ENCODE measurements around the gene SNRNP35.

Gene SNRNP35

GRCh38 chr12:123494124-123494851, 36.3 kb downstream of the SNRNP35 start:
- DNase-seq (ENCODE audit: low read depth), result no peak
- H3K4me3 ChIP-seq (ENCODE audit: low read depth, low read length), result no peak overlapping the region
- no peak for TF ChIP-seq CTCF (IDR thresholded peaks at IDR 0.05; ENCODE audit: control insufficient read depth, extremely low read depth, insufficient read depth)

- no peak for DNase-seq (ENCODE audit: low read depth)
- no peak overlapping the region for H3K4me3 ChIP-seq (ENCODE audit: low read depth, low read length)
- TF ChIP-seq CTCF (IDR thresholded peaks at IDR 0.05; ENCODE audit: control insufficient read depth, extremely low read depth, insufficient read depth), result no peak
Measured at GRCh38 chr12:123497065-123497464, 39.1 kb downstream of the SNRNP35 start.

- TF ChIP-seq CTCF (IDR thresholded peaks at IDR 0.05; ENCODE audit: control insufficient read depth, extremely low read depth, insufficient read depth), result no peak
- H3K4me3 ChIP-seq (ENCODE audit: low read depth, low read length), result no peak overlapping the region
- no peak for DNase-seq (ENCODE audit: low read depth)
Measured at GRCh38 chr12:123498126-123498825, 40.3 kb downstream of the SNRNP35 start.

GRCh38 chr12:123499332-123499731, 41.4 kb downstream of the SNRNP35 start:
- TF ChIP-seq CTCF (IDR thresholded peaks at IDR 0.05; ENCODE audit: control insufficient read depth, extremely low read depth, insufficient read depth), result no peak
- no peak for DNase-seq (ENCODE audit: low read depth)
- H3K4me3 ChIP-seq (ENCODE audit: low read depth, low read length), result no peak overlapping the region

GRCh38 chr12:123502163-123502704, 44.3 kb downstream of the SNRNP35 start:
- DNase-seq (ENCODE audit: low read depth), result no peak
- TF ChIP-seq CTCF (IDR thresholded peaks at IDR 0.05; ENCODE audit: control insufficient read depth, extremely low read depth, insufficient read depth), result no peak
- no peak overlapping the region for H3K4me3 ChIP-seq (ENCODE audit: low read depth, low read length)

- no peak for TF ChIP-seq CTCF (IDR thresholded peaks at IDR 0.05; ENCODE audit: control insufficient read depth, extremely low read depth, insufficient read depth)
- no peak for DNase-seq (ENCODE audit: low read depth)
- no peak overlapping the region for H3K4me3 ChIP-seq (ENCODE audit: low read depth, low read length)
Measured at GRCh38 chr12:123506059-123506842, 48.3 kb downstream of the SNRNP35 start.

Measured in LNCaP clone FGC (cell line).